GM12873 (cell line): ENCODE results near the gene ACVR1C.
A peak's percentile ranks its signal among the peaks of the same experiment; 100 is the strongest.

Source experiments
- TF ChIP-seq, protein P1 (sequence below): IDR thresholded peaks from 2 replicates; pipeline ENCODE4 v1.5.1; 2012; ENCODE audit warnings: low read depth, mild to moderate bottlenecking, moderate library complexity, low read length, control low read depth; ENCODE audit not compliant: insufficient read depth; ENCODE audit errors: missing control alignments

The ACVR1C gene

DNA sequence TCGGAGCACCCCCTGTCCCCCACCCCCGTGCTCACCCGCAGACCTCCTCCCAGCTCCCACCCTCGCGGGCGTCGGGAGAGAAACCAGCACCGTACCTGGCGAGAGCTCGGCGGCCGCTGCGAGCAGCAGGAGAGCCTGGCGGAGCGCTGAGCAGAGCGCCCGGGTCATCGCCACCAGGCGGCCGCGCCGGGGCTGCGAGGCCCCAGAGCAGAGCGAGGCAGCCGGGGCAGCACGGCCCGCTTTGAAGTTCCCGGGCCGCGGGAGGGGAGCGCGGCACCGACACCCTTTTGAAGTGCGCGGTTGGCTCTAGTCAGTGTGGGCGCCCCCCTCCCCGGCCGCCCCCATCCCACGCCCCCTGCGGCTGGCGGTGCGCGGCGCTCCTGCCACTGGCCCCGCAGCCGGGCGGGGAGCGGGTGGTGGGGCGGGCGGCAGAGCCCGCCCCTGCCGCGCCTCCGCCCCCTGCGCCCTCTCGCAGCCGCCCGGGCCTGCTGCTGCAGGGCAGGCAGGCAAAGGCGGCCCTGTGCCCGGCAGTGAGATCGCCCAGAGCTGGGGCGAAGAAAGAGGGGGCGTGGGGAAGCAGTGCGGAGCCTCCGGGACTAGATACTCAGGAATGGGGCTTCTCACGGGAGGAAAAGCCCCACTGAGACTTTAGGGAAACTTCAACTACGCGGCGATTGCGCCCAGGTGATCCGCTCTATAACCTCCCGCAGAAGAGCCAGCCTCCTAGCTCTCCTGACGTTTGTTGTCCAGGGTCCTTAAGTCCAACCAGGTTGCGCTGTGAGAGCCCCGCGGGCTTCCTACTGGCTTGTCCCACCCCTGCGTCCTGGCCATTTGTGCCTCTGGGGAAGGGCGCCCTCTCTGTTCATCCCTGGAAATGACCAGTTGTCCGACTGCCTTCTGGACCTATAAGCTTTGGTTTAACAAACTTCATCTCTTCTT lies at the start of gene ACVR1C:
Gene ACVR1C (minus strand): TSS at position 388 of the 939 bp plus-strand sequence. CDS start 220 bp downstream, at position 168.
- TF ChIP-seq, protein P1, sequence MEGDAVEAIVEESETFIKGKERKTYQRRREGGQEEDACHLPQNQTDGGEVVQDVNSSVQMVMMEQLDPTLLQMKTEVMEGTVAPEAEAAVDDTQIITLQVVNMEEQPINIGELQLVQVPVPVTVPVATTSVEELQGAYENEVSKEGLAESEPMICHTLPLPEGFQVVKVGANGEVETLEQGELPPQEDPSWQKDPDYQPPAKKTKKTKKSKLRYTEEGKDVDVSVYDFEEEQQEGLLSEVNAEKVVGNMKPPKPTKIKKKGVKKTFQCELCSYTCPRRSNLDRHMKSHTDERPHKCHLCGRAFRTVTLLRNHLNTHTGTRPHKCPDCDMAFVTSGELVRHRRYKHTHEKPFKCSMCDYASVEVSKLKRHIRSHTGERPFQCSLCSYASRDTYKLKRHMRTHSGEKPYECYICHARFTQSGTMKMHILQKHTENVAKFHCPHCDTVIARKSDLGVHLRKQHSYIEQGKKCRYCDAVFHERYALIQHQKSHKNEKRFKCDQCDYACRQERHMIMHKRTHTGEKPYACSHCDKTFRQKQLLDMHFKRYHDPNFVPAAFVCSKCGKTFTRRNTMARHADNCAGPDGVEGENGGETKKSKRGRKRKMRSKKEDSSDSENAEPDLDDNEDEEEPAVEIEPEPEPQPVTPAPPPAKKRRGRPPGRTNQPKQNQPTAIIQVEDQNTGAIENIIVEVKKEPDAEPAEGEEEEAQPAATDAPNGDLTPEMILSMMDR: peak; percentile 64

DNA sequence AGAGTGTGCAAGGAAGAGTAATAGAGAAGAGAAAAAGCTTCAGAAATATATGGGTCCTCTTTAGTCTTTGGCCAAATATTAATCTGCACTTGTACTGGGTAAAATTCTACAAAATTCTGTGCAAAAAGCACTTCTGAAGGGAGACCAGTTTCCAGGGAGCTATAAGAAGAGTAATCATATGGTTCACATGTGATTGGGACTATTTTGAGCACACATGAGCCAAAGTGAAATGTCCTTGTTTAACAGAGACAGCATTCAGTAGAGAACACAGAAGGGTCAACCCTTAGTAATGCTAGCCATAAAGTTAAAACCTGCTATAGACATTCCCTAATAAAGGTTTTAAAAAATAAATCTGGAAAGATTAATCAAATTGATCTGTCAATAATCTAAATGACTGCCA lies 49.3 kb upstream of the ACVR1C start:
- TF ChIP-seq, protein P1: no peak

DNA sequence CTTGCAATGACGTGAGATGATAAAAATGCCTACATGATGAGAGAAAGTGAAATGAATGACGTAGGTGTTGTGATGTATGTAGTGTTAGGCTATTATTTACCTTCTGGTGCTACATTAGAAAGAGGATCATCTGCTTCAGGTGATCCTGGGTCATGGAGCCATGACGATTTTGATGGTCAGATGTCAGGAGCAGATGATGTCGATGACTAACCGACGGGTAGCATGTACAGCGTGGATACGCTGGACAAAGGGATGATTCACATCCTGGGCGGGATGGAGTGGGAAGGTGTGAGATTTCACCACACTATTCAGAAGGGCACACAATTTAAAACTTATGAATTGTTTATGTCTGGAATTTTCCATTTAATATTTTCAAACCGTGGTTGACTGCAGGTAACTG lies 43.5 kb upstream of the ACVR1C start:
- TF ChIP-seq, protein P1: no peak

DNA sequence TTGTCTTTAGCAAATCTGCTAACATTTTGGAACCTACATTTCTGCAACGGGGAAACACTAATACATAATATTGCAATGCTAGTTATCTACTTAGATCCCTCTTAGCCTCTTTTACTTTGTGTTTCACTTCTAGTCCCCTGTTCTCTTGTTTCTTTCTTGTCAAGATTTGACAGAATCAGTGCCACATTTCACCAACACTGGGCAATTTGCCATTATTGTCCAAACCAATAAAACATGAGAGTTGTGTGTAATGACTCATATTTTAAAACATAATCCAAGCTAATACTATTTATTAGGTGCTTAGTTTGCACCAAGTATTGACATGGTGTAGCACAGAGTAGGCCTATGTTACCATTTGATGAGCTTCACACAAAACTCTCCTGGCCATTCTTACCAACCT lies 33.7 kb upstream of the ACVR1C start:
- TF ChIP-seq, protein P1: no peak

DNA sequence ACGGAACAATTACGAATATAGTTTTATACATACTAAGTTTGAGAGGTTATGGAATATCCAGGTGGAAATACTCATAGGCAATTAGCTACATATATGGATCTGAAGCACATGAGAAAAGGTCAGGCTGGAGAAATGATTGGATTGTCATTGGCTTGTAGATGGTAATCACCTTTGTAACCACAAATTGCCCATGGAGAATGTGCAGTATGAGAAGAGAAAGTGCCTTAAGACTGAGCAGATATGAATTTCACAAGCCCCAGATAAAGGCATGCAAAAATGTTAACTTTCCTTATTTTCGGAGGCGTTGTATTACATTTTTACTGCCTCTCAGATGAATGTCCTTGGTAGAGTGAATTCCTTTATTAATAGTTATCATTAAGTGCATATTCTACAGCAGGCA lies 33.1 kb upstream of the ACVR1C start:
- TF ChIP-seq, protein P1: no peak

DNA sequence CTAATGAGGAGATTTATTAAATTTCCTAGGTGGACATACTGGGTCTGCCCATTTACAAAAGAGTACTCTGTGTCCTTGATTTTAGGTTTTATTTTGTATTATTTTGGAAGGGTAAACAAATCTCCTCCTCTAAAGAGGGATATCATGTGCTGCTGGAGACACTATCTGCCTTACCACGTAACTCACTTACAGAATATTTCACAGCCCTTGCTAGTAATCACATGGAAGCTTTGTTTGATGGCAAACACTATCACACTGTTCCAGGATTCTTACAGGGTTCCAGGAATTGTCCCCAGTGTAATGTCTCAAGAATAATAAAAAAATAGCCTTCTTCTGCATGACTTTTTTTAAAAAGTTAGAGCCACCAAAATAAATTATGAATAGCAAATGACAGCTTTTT lies 29.2 kb upstream of the ACVR1C start:
- TF ChIP-seq, protein P1: no peak

DNA sequence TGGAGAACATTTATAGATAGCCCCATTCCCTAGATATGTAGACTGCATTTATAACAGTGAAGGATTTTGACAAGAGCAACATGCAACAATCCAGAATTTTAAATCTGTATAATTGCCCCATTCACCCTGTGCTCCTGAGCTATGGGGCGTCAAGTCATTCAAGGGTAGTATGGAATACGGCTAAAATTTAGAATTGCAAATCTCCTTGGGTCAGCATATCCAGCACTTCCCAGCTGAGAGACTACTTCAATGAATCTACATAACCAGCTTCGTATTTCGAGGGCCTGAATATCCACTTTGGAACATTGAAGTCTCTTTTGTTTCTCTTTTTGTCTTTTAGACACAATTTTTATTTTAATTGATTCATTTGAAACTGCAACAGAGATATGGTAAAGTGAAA lies 28.4 kb upstream of the ACVR1C start:
- TF ChIP-seq, protein P1: no peak
